KMS-11 (cell line): Measurements from ENCODE around the gene PSENEN.

Experiments
- H2AFZ ChIP-seq: fragments of 200-600 bp; sonication (generic); 2 replicates; pipeline ENCODE4 v1.6.1; 2016; ENCODE audit warnings: antibody characterized with exemption, mixed run types, low read depth
- H3K27ac ChIP-seq: fragments of 200-600 bp; sonication (generic); 2 replicates; pipeline ENCODE4 v1.6.1; 2016; ENCODE audit warnings: mild to moderate bottlenecking, mixed run types
- H3K27me3 ChIP-seq: fragments of 200-600 bp; sonication (generic); 2 replicates; pipeline ENCODE4 v1.6.1; 2017; ENCODE audit warnings: mild to moderate bottlenecking, low read depth, mixed run types, moderate library complexity; ENCODE audit not compliant: insufficient read depth
- H3K36me3 ChIP-seq: fragments of 200-600 bp; sonication (generic); 2 replicates; pipeline ENCODE4 v1.6.1; 2017; ENCODE audit warnings: mild to moderate bottlenecking, mixed run types; ENCODE audit not compliant: insufficient read depth
- H3K4me1 ChIP-seq: fragments of 200-600 bp; sonication (generic); 2 replicates; pipeline ENCODE4 v1.6.1; 2016; ENCODE audit warnings: mild to moderate bottlenecking, low read depth, mixed run types; ENCODE audit not compliant: poor library complexity, severe bottlenecking
- H3K4me2 ChIP-seq: fragments of 200-600 bp; sonication (generic); 2 replicates; pipeline ENCODE4 v1.7.0; 2016; ENCODE audit warnings: mild to moderate bottlenecking, mixed run types
- H3K4me3 ChIP-seq: fragments of 200-600 bp; sonication (generic); IDR thresholded peaks from 2 replicates; pipeline ENCODE4 v1.6.1; 2017; ENCODE audit warnings: low read depth, low read length, mixed read lengths; ENCODE audit not compliant: insufficient read depth
- H3K79me2 ChIP-seq: fragments of 200-600 bp; sonication (generic); 2 replicates; pipeline ENCODE4 v1.6.1; 2016; ENCODE audit warnings: low read depth, mixed run types; ENCODE audit not compliant: insufficient read depth
- H3K9ac ChIP-seq: fragments of 200-600 bp; sonication (generic); 2 replicates; pipeline ENCODE4 v1.6.1; 2016; ENCODE audit warnings: mild to moderate bottlenecking, mixed run types
- H4K20me1 ChIP-seq: fragments of 200-600 bp; sonication (generic); 2 replicates; pipeline ENCODE4 v1.6.1; 2016; ENCODE audit warnings: mild to moderate bottlenecking, mixed run types; ENCODE audit not compliant: insufficient read depth
- CTCF ChIP-seq: fragments of 200-600 bp; sonication (generic); conservative IDR thresholded peaks from 2 replicates; pipeline ENCODE4 v1.6.1; 2017; ENCODE audit warnings: low read depth, mild to moderate bottlenecking, antibody characterized with exemption, low read length, moderate library complexity, mixed read lengths

PSENEN gene

GRCh38 chr19:35734889-35735288, 10.6 kb upstream of the PSENEN start:
- TF ChIP-seq CTCF: no peak
- H3K4me2 ChIP-seq: no peak overlapping the region
- peaks cover 9% of the 10 kb centered on the region for H3K4me1 ChIP-seq
- H3K27ac ChIP-seq: no peak overlapping the region
- no peak overlapping the region for H3K9ac ChIP-seq
- no peaks in the 10 kb centered on the region for H4K20me1 ChIP-seq
- H3K79me2 ChIP-seq: no peaks in the 10 kb centered on the region
- no peak overlapping the region for H2AFZ ChIP-seq
- H3K4me3 ChIP-seq: no peak overlapping the region
- no peaks in the 10 kb centered on the region for H3K27me3 ChIP-seq
- H3K36me3 ChIP-seq: 0 out of 2 replicates have a peak, but pooled peaks cover 5% of the 10 kb centered on the region

GRCh38 chr19:35736913-35737886, 8.3 kb upstream of the PSENEN start:
- no peaks in the 10 kb centered on the region for H3K36me3 ChIP-seq
- H3K27me3 ChIP-seq: no peaks in the 10 kb centered on the region
- H2AFZ ChIP-seq: no peak overlapping the region
- H4K20me1 ChIP-seq: no peaks in the 10 kb centered on the region
- peak; percentile 32; the same call in 1 of the 2 replicates for TF ChIP-seq CTCF
- H3K4me3 ChIP-seq: no peak overlapping the region
- peaks cover 19% of the 10 kb centered on the region for H3K4me1 ChIP-seq
- no peak overlapping the region for H3K4me2 ChIP-seq
- H3K27ac ChIP-seq: no peak overlapping the region
- no peaks in the 10 kb centered on the region for H3K79me2 ChIP-seq
- no peak overlapping the region for H3K9ac ChIP-seq

GRCh38 chr19:35738021-35738886, 7.2 kb upstream of the PSENEN start:
- no peaks in the 10 kb centered on the region for H4K20me1 ChIP-seq

More at GRCh38 chr19:35738021-35738886, 7.2 kb upstream of the PSENEN start:
- no peak overlapping the region for H3K9ac ChIP-seq
- TF ChIP-seq CTCF: no peak
- H3K4me3 ChIP-seq: no peak overlapping the region
- no peak overlapping the region for H2AFZ ChIP-seq
- H3K36me3 ChIP-seq: no peaks in the 10 kb centered on the region
- H3K27ac ChIP-seq: no peak overlapping the region
- H3K4me2 ChIP-seq: no peak overlapping the region
- H3K79me2 ChIP-seq: no peaks in the 10 kb centered on the region
- no peaks in the 10 kb centered on the region for H3K27me3 ChIP-seq
- peaks cover 29% of the 10 kb centered on the region for H3K4me1 ChIP-seq
